GM19372 (cell line): ENCODE results near the gene STARD3.

Experiments
- ATAC-seq: cut with Tn5 transposase; IDR thresholded peaks from one replicate; pipeline ENCODE4 v1.9.1; 2021; ENCODE audit warnings: mild to moderate bottlenecking, low read depth, moderate library complexity; ENCODE audit not compliant: unreplicated experiment

The STARD3 gene

DNA sequence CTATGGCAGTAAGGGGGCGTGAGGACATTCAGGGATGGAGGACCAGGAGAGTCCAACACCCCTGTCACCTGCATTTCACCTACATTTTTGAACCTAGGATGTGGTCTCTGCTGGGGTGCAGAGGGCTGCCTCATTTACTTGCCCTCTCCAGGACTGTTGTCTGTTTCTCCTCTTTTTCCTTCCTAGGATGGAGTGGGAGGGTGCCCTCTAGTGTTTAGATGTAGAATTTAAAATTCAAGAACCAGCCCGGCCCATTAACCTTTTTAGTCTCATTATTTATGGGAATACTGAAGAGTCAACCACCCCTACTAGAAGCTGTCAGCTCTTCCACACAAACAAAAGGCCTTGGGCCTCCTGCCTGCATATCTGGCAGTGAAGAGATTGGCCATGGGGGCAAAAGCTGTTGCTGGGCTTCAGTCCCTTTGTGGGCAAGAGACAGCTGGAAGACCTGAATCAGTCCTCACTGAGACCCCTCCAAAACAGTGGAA, 2.5 kb upstream of the STARD3 start:
- no peak for ATAC-seq

GRCh38 chr17:39635614-39636176, 1.2 kb upstream of the STARD3 start:
- no peak for ATAC-seq

DNA sequence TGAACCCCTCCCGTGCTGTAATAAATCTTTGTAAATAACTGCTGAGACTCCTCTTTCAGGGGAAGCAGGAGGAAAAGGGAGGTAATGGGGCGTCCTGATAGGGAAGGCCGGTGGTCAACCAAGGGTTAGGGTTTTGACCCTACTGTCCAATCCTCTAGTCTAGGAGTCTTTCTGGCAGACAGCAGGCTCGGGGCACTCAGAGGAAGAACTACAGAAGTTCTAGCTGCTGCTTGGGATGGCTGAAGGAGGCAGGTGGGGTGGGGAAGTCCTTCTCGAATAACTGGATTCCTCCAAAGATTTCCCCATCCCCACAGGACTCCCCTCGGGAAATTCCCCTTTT, 387 bp upstream of the STARD3 start:
- ATAC-seq = peak; percentile 10

- ATAC-seq = no peak
These were observed 1.4 kb downstream of the STARD3 start for GRCh38 chr17:39638317-39638716.

GRCh38 chr17:39639043-39639442, 2.1 kb downstream of the STARD3 start:
- no peak for ATAC-seq

- ATAC-seq = no peak
These were observed 2.9 kb downstream of the STARD3 start for GRCh38 chr17:39639566-39640458.

DNA sequence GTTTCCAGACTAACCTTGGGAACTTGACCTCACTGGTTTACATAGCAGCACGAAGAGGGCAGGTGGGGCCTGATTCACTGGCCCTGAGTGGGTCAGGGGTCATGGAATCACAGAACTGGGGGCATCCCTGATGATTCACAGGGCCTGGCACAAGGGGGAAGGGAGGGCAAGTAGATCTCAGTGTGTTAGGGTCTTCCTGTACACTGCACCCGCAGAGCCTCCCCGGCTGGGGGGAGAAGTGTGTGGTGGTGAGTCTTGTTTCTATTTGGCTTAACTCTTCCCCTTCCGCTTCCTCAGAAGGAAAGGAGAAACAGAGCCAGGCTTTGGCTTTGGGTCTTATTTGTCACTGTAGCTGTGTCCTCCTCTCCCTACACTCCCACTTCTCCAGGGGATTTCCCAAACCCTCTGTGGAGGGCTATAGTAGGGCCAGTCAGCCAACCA, 3.7 kb downstream of the STARD3 start:
- ATAC-seq = no peak

- no peak for ATAC-seq
These were observed 4.2 kb downstream of the STARD3 start for GRCh38 chr17:39641097-39641496.

- no peak for ATAC-seq
These were observed 4.9 kb downstream of the STARD3 start for GRCh38 chr17:39641883-39642282.

- no peak for ATAC-seq
These were observed 5.5 kb downstream of the STARD3 start for GRCh38 chr17:39642291-39643074.

DNA sequence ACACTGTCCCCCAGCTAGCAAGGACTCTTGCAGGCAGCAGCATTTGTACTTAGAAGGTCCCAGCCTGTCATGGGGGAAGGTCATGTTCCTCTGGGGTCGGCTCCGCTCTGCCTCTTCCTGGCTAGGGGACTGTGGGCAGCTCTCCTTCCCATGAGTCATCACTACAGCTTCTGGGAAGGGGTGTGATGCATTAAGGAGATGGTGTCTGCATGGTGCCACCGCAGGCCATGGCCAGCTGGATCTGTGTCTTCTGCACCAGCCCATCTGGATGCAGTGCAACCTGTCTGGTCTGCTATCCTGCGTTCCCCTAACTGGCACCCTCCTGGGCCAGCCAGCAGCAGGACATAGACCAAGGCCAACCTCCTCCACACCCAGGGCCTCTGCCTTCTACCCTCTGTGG, 6.3 kb downstream of the STARD3 start:
- ATAC-seq = no peak

DNA sequence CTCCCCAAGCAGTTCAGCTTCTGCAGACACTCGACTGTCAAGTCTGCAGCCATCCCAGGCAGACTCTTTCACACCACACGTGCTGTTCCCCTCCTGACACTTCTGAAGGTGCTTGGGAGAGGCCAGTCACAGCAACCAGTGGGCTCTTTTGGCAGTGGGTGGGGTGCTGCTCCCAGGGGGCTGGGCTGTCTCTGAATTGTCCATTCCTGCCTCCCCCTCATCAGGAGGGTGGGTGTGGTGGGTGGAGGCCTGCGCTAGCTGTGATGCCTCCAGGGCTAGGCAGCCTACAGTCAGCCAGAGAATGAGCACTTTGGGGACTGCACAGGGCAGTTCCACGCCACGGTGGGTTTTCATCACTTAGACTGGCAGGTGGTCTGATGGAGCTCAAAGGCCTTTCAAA, 10.3 kb downstream of the STARD3 start:
- no peak for ATAC-seq

GRCh38 chr17:39648616-39649366, 11.8 kb downstream of the STARD3 start:
- no peak for ATAC-seq

- no peak for ATAC-seq
These were observed 13.2 kb downstream of the STARD3 start for GRCh38 chr17:39650121-39650579.

DNA sequence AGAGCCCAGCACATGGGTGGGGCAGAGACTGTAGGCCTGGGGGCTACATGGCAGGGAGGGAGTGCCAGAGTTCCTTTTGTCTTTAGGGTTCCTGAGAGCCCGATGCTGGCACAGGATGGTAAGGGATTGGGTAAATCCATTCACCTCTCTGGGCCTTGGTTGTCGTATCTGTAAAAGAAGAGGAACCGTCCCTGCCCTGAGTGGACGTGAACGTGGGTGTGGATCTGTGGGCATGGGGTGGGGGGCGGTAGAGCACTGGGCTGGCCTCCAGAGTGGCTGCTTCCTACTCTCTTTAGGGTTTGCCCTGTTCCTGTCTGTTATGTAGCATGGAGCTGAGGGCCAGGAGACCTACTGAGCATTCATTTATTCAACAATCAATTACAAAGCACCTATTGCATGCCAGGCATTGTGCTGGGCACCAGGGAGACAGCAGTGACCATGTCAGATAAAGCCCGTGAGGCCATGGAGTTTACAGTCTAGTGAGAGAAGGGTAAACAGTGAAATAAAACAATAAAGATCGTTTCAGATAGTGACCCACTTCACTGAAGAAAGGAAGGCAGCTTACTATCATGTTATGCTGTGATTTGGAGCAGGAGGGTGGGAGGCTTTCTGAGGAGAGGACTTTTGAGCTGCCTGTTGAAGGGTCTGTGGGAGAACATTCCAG, 15.1 kb downstream of the STARD3 start:
- ATAC-seq = no peak

- no peak for ATAC-seq
These were observed 15.8 kb downstream of the STARD3 start for GRCh38 chr17:39652587-39653315.

DNA sequence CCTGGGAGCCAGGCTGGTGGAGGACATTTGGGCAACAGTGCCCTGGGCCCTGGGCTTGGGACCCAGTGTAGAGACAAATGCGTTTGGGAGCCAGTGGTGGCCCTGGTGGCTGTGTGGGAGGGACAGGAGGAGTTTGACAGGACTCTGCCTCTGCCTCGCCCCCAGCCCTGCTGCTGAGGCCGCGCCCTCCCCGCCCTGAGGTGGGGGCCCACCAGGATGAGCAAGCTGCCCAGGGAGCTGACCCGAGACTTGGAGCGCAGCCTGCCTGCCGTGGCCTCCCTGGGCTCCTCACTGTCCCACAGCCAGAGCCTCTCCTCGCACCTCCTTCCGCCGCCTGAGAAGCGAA, 16.3 kb downstream of the STARD3 start:
- ATAC-seq = no peak

GRCh38 chr17:39653662-39654331, 16.9 kb downstream of the STARD3 start:
- no peak for ATAC-seq

DNA sequence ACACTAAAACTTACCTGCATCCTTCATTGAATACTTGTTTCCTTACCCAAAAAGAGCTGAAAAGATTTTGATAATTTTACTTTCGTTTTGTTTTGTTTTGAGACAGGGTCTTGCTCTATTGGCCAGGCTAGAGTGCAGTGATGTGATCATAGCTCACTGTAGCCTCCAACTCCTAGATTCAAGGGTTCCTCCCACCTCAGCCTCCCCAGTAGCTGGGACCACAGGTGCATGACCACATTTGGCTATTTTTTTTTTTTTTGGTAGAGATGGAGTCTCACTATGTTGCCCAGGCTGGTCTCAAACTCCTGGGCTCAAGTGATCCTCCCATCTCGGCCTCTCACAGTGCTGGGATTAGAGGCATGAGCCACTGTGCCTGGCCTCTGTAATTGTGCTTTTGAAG, 18.2 kb downstream of the STARD3 start:
- no peak for ATAC-seq
